GM18520 (cell line): ENCODE results near the gene PROS1.

Experiments used
- ATAC-seq: cut with Tn5 transposase; IDR thresholded peaks from one replicate; pipeline ENCODE4 v1.9.1; 2021; ENCODE audit not compliant: unreplicated experiment

The PROS1 gene

GRCh38 chr3:93973131-93974126, at the start of gene PROS1:
Gene PROS1, minus strand, starts transcription at chr3:93973896. Its CDS starts 147 bp downstream, at chr3:93973749.
- peak; percentile 58 for ATAC-seq

- ATAC-seq, result no peak
Measured at GRCh38 chr3:94020293-94020692, 46.6 kb upstream of the PROS1 start.

GRCh38 chr3:94019659-94020058, 46.0 kb upstream of the PROS1 start:
- ATAC-seq, result no peak

- no peak for ATAC-seq
Measured at GRCh38 chr3:94015025-94015424, 41.3 kb upstream of the PROS1 start.

GRCh38 chr3:94012185-94012584, 38.5 kb upstream of the PROS1 start:
- ATAC-seq, result no peak

GRCh38 chr3:94011233-94011711, 37.6 kb upstream of the PROS1 start:
- no peak for ATAC-seq

- no peak for ATAC-seq
Measured at GRCh38 chr3:94009608-94010007, 35.9 kb upstream of the PROS1 start.

GRCh38 chr3:94008253-94008652, 34.6 kb upstream of the PROS1 start:
- no peak for ATAC-seq

- ATAC-seq, result peak; percentile 86
Measured at GRCh38 chr3:94004301-94004910, 30.7 kb upstream of the PROS1 start.

GRCh38 chr3:94001827-94002495, 28.3 kb upstream of the PROS1 start:
- no peak for ATAC-seq

GRCh38 chr3:94001191-94001590, 27.5 kb upstream of the PROS1 start:
- no peak for ATAC-seq

- ATAC-seq, result no peak
Measured at GRCh38 chr3:93994056-93994455, 20.4 kb upstream of the PROS1 start.

- no peak for ATAC-seq
Measured at GRCh38 chr3:93992207-93992606, 18.5 kb upstream of the PROS1 start.

- no peak for ATAC-seq
Measured at GRCh38 chr3:93991631-93992030, 17.9 kb upstream of the PROS1 start.

- ATAC-seq, result no peak
Measured at GRCh38 chr3:93989241-93989640, 15.5 kb upstream of the PROS1 start.

GRCh38 chr3:93988764-93989163, 15.1 kb upstream of the PROS1 start:
- no peak for ATAC-seq

GRCh38 chr3:93988283-93988682, 14.6 kb upstream of the PROS1 start:
- no peak for ATAC-seq

GRCh38 chr3:93984618-93985017, 10.9 kb upstream of the PROS1 start:
- no peak for ATAC-seq

- ATAC-seq, result no peak
Measured at GRCh38 chr3:93983408-93983807, 9.7 kb upstream of the PROS1 start.

GRCh38 chr3:93981649-93982048, 8.0 kb upstream of the PROS1 start:
- ATAC-seq, result no peak

GRCh38 chr3:93979850-93980676, 6.4 kb upstream of the PROS1 start, which contains the start of gene ARL13B:
Gene ARL13B, plus strand, starts transcription at chr3:93980155. Its CDS starts 269 bp downstream, at chr3:93980424.
- ATAC-seq, result peak; percentile 100
